Left kidney (tissue), 8 donors: ENCODE data around the gene GNS. TPM values are rescaled to one million over a fixed set of nuclear protein-coding genes. Genes with fewer than 3 reads are reported as not detected.
A peak's percentile ranks its signal among the peaks of the same experiment; 100 is the strongest.
"Not testable (repeated sequence)": the region's sequence is repeated elsewhere in the genome, so short reads cannot be mapped to it uniquely, and the experiment has no call there.

Experiments used
- DNase-seq: peaks from one replicate; pipeline ENCODE4 v3.0.0-alpha.2; 2013
- long read RNA-seq, 8 donors: transcript quantifications; one replicate each; lab custom pipeline, GENCODE V29; 2026
- polyA plus RNA-seq: library from polyadenylated mRNA; unstranded; fragments of 120-200 nt; gene quantifications from one replicate; pipeline ENCODE4 v1.2.1, GENCODE V29; 2013; ENCODE audit not compliant: insufficient read length

Gene GNS
- 180 TPM for polyA plus RNA-seq
- long read RNA-seq, donor 1, full-length matches to known transcripts: 24 of 78 reads
- long read RNA-seq, donor 1, partial matches to known transcripts: 54 of 78 reads
- long read RNA-seq, donor 1, other reads (novel, unspliced or antisense): 0 of 78 reads
- long read RNA-seq, donor 2, full-length matches to known transcripts: 19 of 44 reads
- long read RNA-seq, donor 2, partial matches to known transcripts: 25 of 44 reads
- long read RNA-seq, donor 2, other reads (novel, unspliced or antisense): 0 of 44 reads
- long read RNA-seq, donor 3, full-length matches to known transcripts: 19 of 97 reads
- long read RNA-seq, donor 3, partial matches to known transcripts: 78 of 97 reads
- long read RNA-seq, donor 3, other reads (novel, unspliced or antisense): 0 of 97 reads
- long read RNA-seq, donor 4: 0 reads
- long read RNA-seq, donor 5, full-length matches to known transcripts: 20 of 36 reads
- long read RNA-seq, donor 5, partial matches to known transcripts: 16 of 36 reads
- long read RNA-seq, donor 5, other reads (novel, unspliced or antisense): 0 of 36 reads
- long read RNA-seq, donor 6, full-length matches to known transcripts: 20 of 52 reads
- long read RNA-seq, donor 6, partial matches to known transcripts: 32 of 52 reads
- long read RNA-seq, donor 6, other reads (novel, unspliced or antisense): 0 of 52 reads
- long read RNA-seq, donor 7, full-length matches to known transcripts: 16 of 34 reads
- long read RNA-seq, donor 7, partial matches to known transcripts: 18 of 34 reads
- long read RNA-seq, donor 7, other reads (novel, unspliced or antisense): 0 of 34 reads
- long read RNA-seq, donor 8, full-length matches to known transcripts: 8 of 20 reads
- long read RNA-seq, donor 8, partial matches to known transcripts: 12 of 20 reads
- long read RNA-seq, donor 8, other reads (novel, unspliced or antisense): 0 of 20 reads

GRCh38 chr12:64759035-64759894 is at the start of gene GNS:
Gene GNS (minus strand): TSS chr12:64759406. CDS start chr12:64759276, 130 bp downstream.
- DNase-seq: peak; percentile 95

DNA sequence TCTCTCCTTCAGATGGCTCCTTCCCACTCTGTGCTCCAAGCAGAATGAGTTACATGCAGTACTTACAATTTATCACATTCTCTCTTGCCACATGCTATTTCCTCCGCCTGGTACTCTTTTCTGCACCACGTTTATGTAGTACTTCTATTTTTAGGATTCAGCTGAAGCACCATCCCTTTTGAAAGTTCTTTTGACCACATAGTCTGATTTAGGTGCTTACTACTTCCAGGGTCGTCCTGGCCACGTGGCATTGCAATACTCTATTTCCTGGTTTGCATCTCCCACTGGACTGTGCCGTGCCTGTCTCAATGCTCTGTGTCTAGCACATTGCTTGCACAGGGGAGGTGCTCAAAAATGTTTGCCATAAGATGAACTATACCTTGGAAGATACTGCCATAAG is 48.9 kb upstream of the GNS start:
- no peak for DNase-seq

DNA sequence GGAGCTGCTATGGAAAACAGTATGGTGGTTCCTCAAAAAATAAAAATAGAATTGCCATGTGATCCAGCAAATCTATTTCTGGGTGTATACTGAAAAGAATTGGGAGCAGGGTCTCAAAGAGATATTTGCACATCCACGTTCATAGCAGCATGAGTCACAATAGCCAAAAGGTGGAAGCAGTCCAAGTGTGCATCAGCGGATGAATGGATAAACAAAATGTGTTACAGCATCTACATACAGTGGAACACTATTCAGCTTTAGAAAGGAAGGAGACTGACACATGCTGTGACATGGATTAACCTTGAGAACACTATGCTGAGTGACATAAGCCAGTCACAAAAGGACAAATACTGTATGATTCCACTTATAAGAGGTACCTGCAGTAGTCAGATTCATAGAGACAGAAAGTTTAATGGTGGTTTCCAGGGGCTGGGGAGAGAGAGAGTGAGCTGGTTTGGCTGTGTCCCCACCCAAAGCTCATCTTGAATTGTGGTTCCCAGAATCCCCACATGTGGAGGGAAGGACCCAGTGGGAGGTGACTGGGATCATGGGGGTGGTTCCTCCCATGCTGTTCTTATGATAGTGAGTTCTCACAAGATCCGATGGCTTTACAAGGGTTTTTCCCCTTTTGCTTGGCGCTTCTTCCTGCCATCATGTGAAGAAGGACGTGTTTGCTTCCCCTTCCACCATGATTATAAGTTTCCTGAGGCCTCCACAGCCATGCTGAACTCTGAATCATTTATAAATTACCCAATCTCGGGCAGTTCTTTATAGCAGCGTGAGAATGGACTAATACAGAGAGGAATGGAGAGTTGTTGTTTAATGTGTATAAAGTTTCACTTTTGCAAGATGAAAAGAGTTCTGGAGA is 47.6 kb upstream of the GNS start:
- no peak for DNase-seq

DNA sequence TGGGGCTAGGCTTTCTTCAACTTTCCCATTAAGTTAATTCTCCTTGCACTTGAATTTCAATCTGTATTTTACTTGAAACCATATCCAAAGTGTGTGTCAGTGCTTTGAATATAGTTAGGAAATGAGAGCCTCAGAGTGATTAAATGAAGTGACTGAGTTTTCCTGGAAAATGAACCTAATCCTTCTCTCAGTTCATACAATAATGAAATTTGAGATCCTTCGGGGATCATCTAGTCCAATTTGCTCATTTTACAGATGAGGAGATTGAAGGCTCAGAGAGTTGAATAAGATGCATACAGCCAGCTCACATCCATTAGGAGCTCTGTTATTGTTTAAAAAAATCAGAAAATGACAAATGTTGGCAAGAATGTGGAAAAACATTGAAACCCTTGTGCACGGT is 47.0 kb upstream of the GNS start:
- DNase-seq: no peak

- DNase-seq: not testable (repeated sequence)
Measured at GRCh38 chr12:64802180-64802775, 43.1 kb upstream of the GNS start.

DNA sequence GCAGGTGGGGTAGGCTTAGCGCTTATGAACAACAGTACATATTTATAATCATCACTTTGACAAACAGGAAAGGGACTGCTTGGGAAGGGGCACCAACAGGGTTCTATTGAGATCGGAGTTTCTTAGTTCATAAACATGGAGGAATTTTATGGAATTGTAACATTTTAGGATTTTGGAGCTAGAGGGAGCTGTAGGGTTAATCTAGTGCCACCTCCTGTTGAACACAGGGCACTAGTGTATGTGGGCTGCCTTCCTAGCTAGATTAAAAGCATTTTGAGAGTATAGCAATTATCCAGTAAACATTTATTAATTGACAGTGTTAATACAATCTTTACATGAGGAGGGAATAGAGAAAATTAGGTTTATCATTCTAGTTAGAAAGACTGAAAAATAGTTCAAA is 42.2 kb upstream of the GNS start:
- DNase-seq: no peak

- no peak for DNase-seq
Measured at GRCh38 chr12:64800640-64801039, 41.4 kb upstream of the GNS start.

DNA sequence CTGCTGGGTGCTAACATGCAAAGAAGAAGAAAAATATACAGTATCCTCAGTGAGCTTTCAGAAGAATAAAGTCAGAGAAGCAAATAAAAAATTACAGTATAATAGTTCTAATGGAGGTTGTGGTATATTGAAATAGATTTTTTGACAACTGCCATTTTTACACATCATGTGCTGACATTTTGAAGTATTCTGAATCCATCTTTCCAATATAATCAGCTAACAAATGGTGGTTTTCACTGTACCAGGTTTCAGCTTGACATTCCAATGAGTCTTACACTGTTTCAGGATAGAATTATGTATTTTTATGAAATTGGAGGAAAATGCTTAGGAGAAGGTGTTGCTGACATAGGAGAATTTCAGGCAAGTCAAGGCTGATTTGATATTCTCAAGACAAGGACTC is 39.0 kb upstream of the GNS start:
- no peak for DNase-seq

GRCh38 chr12:64797156-64797555 is 38.0 kb upstream of the GNS start:
- DNase-seq: no peak

DNA sequence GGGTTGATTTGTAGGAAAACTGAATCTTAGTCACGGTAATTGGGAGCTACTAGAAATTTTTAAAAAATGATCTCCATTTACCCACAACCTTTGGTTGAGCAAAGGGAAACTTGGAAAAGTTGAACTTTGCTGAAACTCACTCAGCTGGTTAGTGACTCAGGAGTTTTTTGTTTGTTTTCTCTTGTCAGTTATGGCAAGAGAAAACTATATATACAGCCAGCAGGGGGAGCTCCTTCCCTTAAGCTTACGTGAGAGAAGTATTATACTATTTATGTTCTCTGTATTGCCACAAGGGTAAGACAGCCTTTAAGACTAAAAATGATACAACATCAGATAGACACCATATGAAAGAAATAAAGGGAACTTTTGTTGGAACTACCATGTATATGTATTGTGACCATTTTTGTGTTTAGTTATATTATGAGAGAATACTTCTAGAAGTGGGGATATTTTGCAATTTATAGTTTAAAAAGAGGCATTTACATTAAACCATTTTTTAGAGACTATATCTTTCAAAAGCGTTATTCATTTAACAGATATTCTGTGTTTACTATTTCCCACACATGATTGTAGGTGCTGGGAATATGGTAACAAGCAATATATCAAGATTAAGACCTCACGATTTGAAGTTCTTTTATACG is 37.1 kb upstream of the GNS start:
- DNase-seq: peak; percentile 84

DNA sequence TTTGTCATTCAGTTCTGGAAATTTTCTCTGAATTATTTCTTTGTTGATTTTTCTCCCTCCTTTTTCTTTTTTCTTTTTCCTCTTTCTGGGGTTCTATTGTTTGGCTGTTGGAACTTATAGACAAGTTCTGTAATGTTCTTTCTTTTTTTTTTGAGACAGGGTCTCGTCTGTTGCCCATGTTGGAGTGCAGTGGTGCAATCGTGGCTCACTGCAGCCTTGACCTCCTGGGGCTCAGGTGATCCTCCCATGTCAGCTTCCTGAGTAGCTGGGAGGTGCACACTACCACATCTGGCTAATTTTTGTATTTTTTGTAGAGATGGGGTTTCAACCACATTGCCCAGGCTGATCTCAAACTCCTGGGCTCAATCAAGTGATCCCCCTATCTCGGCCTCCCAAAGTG is 35.1 kb upstream of the GNS start:
- no peak for DNase-seq

- DNase-seq: no peak
Measured at GRCh38 chr12:64793610-64794009, 34.4 kb upstream of the GNS start.

DNA sequence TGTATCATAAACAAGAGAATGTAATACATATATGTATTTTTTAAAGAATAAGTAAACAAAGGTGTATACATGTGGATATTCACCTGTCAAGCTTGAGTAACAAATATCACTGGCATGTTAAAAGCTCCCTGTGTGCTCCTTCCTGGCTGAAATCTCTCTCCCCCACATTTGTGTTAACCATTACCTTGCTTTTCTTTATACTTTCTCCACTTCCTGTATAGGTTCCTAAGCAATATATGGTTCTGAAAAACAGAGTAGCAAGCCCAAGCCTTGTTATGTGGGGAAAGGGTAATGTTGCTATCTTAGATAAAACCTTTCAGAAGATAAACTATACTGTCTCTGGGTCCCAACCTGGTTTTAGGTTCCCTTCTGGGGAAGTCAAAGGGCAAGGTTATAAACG is 32.9 kb upstream of the GNS start:
- no peak for DNase-seq

- no peak for DNase-seq
Measured at GRCh38 chr12:64791036-64791435, 31.8 kb upstream of the GNS start.

- no peak for DNase-seq
Measured at GRCh38 chr12:64790166-64790565, 31.0 kb upstream of the GNS start.

- DNase-seq: no peak
Measured at GRCh38 chr12:64785838-64786237, 26.6 kb upstream of the GNS start.

- DNase-seq: no peak
Measured at GRCh38 chr12:64782191-64782876, 23.1 kb upstream of the GNS start.

DNA sequence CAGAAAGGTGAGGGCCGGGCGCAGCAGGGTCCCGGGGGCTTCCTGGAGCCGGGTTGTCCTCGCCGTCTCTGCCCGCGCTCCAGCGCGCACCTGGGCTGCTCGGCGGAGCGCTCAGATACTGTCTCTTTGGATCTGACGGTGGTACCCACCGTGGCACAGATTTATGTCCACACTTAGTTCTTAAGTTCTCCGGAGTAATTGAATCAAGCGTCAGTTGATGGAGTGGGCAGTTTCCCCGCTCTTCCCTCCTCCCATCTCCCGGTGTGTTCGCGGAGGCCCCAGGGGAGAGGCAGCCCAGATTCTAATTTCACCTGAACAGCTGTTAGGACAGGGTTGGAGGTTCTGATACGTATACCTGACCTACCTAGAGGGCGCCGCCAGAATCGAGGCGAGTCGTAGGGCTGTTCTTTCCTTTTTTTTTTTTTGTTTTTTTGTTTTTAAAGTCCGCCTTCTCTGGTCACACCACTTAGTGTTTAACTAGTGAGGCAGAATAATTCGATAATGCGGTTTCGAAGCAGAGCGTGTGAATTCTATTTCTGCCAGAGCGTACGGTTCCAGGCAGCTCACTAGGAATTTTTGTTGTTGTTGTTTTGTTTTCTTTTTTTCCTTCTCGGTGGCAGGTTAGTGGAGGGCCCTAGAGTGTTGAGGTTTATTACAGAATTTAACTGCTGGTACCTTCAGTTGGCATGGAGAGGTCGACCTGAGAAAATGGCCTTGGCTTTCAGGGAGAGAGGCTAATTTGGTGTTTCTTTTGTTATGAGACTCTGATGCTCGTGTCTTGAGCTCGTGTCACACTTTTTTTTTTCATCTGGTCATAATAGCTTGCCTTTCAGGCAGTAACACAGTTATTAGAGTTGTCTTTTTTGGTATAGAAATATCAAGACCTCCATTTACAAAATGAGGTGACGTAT is 22.3 kb upstream of the GNS start:
- DNase-seq: no peak
